ENCODE results near the gene ATG101.

The ATG101 gene

GRCh38 chr12:52120951-52121823 is 51.4 kb downstream of the ATG101 start:
- TF ChIP-seq CTCF (IDR thresholded peaks at IDR 0.05; ENCODE audit: insufficient read depth, low read depth, low read length, missing control alignments) = no peak
- no peak overlapping the region for H3K4me3 ChIP-seq (ENCODE audit: low read depth, low read length)
- no peak for DNase-seq (ENCODE audit: low read depth)

- TF ChIP-seq CTCF (IDR thresholded peaks at IDR 0.05; ENCODE audit: insufficient read depth, low read depth, low read length, missing control alignments) = peak; percentile 87
- H3K4me3 ChIP-seq (ENCODE audit: low read depth, low read length) = no peak overlapping the region
- DNase-seq (ENCODE audit: low read depth) = peak; percentile 86
Observed at GRCh38 chr12:52121824-52122539, 52.2 kb downstream of the ATG101 start.

GRCh38 chr12:52122540-52122871 is 52.7 kb downstream of the ATG101 start:
- no peak overlapping the region for H3K4me3 ChIP-seq (ENCODE audit: low read depth, low read length)
- DNase-seq (ENCODE audit: low read depth) = no peak
- no peak for TF ChIP-seq CTCF (IDR thresholded peaks at IDR 0.05; ENCODE audit: insufficient read depth, low read depth, low read length, missing control alignments)

GRCh38 chr12:52122904-52123303 is 53.1 kb downstream of the ATG101 start:
- DNase-seq (ENCODE audit: low read depth) = no peak
- no peak overlapping the region for H3K4me3 ChIP-seq (ENCODE audit: low read depth, low read length)
- TF ChIP-seq CTCF (IDR thresholded peaks at IDR 0.05; ENCODE audit: insufficient read depth, low read depth, low read length, missing control alignments) = no peak

GRCh38 chr12:52123487-52124186 is 53.9 kb downstream of the ATG101 start:
- DNase-seq (ENCODE audit: low read depth) = peak; percentile 66
- TF ChIP-seq CTCF (IDR thresholded peaks at IDR 0.05; ENCODE audit: insufficient read depth, low read depth, low read length, missing control alignments) = no peak
- no peak overlapping the region for H3K4me3 ChIP-seq (ENCODE audit: low read depth, low read length)

- DNase-seq (ENCODE audit: low read depth) = no peak
- no peak overlapping the region for H3K4me3 ChIP-seq (ENCODE audit: low read depth, low read length)
- no peak for TF ChIP-seq CTCF (IDR thresholded peaks at IDR 0.05; ENCODE audit: insufficient read depth, low read depth, low read length, missing control alignments)
Observed at GRCh38 chr12:52125476-52125900, 55.7 kb downstream of the ATG101 start.
